Astrocyte of the spinal cord (primary cell): ENCODE measurements around the gene BECN2.

ENCODE experiments used
- DNase-seq: peaks from one replicate; pipeline ENCODE4 v3.0.0; 2011; ENCODE audit warnings: low read depth, low spot score
- H3K4me3 ChIP-seq: 2 replicates; pipeline ENCODE4 v1.5.1; 2011; ENCODE audit warnings: low read depth, mild to moderate bottlenecking, low read length, moderate library complexity
- in situ Hi-C: cut with HindIII; loops from 2 replicates; pipeline ENCODE4 v1.10.0; 2017; ENCODE audit warnings: low sequenced_read_pairs
- TF ChIP-seq, protein P1 (sequence below): IDR thresholded peaks from 2 replicates; pipeline ENCODE4 v1.5.1; 2012; ENCODE audit warnings: low read depth, mild to moderate bottlenecking, low read length, inconsistent platforms

The BECN2 gene

DNA sequence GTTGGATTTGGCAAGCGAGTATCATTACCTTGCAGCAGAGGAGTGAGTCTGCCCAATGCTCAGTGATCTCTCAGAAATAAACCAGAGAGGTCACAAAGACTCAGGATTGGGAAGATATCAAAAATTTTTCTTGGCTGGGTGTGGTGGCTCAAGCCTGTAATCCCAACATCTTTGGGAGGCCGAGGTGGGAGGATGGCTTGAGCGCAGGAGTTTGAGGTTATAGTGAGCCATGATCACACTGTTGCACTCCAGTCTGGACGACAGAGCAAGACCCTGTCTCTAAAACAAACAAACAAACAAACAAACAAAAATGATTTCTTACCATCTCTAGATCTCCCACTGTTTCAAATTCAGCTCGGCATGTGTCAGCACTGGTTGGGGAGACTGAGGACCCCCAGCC lies 13.3 kb upstream of the BECN2 start:
- in situ Hi-C loops, result no loop called here
- TF ChIP-seq, protein P1, sequence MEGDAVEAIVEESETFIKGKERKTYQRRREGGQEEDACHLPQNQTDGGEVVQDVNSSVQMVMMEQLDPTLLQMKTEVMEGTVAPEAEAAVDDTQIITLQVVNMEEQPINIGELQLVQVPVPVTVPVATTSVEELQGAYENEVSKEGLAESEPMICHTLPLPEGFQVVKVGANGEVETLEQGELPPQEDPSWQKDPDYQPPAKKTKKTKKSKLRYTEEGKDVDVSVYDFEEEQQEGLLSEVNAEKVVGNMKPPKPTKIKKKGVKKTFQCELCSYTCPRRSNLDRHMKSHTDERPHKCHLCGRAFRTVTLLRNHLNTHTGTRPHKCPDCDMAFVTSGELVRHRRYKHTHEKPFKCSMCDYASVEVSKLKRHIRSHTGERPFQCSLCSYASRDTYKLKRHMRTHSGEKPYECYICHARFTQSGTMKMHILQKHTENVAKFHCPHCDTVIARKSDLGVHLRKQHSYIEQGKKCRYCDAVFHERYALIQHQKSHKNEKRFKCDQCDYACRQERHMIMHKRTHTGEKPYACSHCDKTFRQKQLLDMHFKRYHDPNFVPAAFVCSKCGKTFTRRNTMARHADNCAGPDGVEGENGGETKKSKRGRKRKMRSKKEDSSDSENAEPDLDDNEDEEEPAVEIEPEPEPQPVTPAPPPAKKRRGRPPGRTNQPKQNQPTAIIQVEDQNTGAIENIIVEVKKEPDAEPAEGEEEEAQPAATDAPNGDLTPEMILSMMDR, result no peak
- H3K4me3 ChIP-seq, result no peak overlapping the region
- no peak for DNase-seq

DNA sequence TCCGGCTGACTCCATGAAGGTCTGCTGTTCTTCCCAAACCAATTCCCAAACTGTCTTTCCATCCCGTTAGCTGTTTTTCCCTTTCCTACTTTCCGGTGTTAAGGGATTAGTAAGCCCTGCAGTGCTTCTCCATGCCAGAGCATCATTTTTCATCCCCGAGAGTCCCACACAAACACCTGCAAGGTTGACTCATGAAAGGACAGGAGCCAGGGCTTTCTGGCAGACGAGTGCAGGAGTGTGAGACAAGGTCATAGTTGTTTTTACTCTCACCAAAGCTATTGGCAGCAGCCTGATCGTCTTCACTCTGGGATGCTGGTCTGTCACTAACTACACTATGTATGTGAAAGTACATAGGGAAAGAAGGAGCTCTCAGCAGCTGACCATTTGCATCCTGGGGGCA lies 10.2 kb upstream of the BECN2 start:
- DNase-seq, result no peak
- in situ Hi-C loops, result no loop called here
- TF ChIP-seq, protein P1, result no peak
- no peak overlapping the region for H3K4me3 ChIP-seq

DNA sequence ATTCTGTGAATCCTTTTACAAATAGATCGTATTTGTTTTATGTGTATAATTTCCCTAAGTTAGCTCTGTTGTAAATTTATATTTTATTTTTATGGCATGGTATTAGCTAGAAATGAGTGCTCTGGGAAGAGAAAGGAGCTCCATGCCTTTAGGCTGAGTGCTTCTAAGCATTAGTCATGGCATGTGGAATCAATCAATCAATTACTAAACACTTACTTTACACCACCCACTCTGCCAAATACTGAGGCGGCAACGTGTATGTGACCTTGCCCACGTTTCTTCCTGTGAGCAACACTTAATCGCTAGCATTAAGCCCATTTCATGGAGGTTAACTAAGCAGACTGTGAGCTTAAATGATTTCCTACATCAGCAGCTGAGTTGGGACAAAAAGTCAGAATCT lies 7.2 kb upstream of the BECN2 start:
- TF ChIP-seq, protein P1, result no peak
- DNase-seq, result peak; percentile 31
- in situ Hi-C loops, result no loop called here

DNA sequence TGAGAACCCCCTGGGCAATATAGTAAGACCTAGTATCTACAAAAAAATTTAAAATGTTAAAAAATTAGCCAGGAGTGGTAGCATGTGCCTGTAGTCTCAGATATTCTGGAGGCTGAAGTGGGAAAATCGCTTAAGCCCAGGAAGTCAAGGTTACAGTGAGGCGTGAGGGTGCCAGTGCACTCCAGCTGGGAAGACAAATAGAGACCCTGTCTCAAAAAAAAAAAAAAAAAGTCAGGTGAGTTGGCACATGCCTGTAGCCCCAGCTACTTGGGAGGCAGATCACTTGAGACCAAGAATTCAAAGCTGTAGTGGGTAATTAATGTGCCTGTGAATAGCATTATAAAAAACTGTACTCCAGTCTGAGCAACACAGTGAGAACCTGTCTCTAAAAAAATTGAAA lies 4.6 kb downstream of the BECN2 start:
- TF ChIP-seq, protein P1, result no peak
- DNase-seq, result no peak
- in situ Hi-C loops, result no loop called here
- no peak overlapping the region for H3K4me3 ChIP-seq

More for the DNA sequence above, 7.2 kb upstream of the BECN2 start:
- no peak overlapping the region for H3K4me3 ChIP-seq

- DNase-seq, result no peak
- in situ Hi-C loops, result no loop called here
- H3K4me3 ChIP-seq, result no peak overlapping the region
- TF ChIP-seq, protein P1, result no peak
Measured at GRCh38 chr1:241963722-241964121, 6.2 kb downstream of the BECN2 start.

GRCh38 chr1:241964550-241965282 lies 7.1 kb downstream of the BECN2 start:
- DNase-seq, result no peak
- in situ Hi-C loops, result no loop called here

More at GRCh38 chr1:241964550-241965282, 7.1 kb downstream of the BECN2 start:
- TF ChIP-seq, protein P1, result no peak
- no peak overlapping the region for H3K4me3 ChIP-seq
